HEK293 (cell line): ENCODE data around the gene CENPA.
"Not testable (repeated sequence)": the region's sequence is repeated elsewhere in the genome, so short reads cannot be mapped to it uniquely, and the experiment has no call there.

Source experiments
- CTCF ChIA-PET: fragments of 350-600 bp; formaldehyde crosslinking; extraction: SDS; loops from one replicate; lab custom pipeline; 2021; ENCODE audit warnings: antibody characterized with exemption; lab: Yijun Ruan, JAX
- POLR2A ChIA-PET: fragments of 300-600 bp; formaldehyde crosslinking; extraction: SDS; loops from one replicate; lab custom pipeline; 2020; ENCODE audit warnings: antibody characterized with exemption, inconsistent platforms; lab: Yijun Ruan, JAX
- H3K27ac ChIP-seq: fragments of 200-500 bp; sonication (Bioruptor generic); 2 replicates; pipeline ENCODE4 v1.5.1; 2014; ENCODE audit warnings: low read depth, low read length, control low read depth, inconsistent platforms; ENCODE audit errors: extremely low read depth
- H3K36me3 ChIP-seq, 2 experiments: fragments of 200-500 bp in 1 of 2; sonication (Bioruptor generic) in 1 of 2; 1 replicate in 1 of 2; 2 replicates in 1 of 2; pipeline ENCODE4 v1.5.1; 2014 to 2017; ENCODE audit warnings: inconsistent platforms in 2 of 2, low read length in 2 of 2; ENCODE audit not compliant: control insufficient read depth in 2 of 2, insufficient read depth in 1 of 2
- H3K4me1 ChIP-seq: fragments of 200-500 bp; sonication (Bioruptor generic); 2 replicates; pipeline ENCODE4 v1.5.1; 2014; ENCODE audit warnings: mild to moderate bottlenecking, low read length, inconsistent platforms; ENCODE audit not compliant: control insufficient read depth, insufficient read depth
- H3K4me3 ChIP-seq: 2 replicates; pipeline ENCODE4 v1.5.1; 2011; ENCODE audit warnings: low read depth, mild to moderate bottlenecking, control low read depth, low read length, moderate library complexity
- H3K9me3 ChIP-seq: fragments of 200-500 bp; sonication (Bioruptor generic); 2 replicates; pipeline ENCODE4 v1.5.1; 2014; ENCODE audit warnings: low read depth, low read length, inconsistent platforms; ENCODE audit not compliant: control insufficient read depth, insufficient read depth
- FEZF1 ChIP-seq: fragments of 450-650 bp; formaldehyde crosslinking; IDR thresholded peaks from 2 replicates; pipeline ENCODE4 v1.5.1; 2016; ENCODE audit warnings: missing biosample characterization, missing genetic modification characterization
- HOXC10 ChIP-seq: sonication (generic); formaldehyde crosslinking; IDR thresholded peaks from 2 replicates; pipeline ENCODE4 v1.8.1; 2023; ENCODE audit warnings: mild to moderate bottlenecking, missing genetic modification reagents
- PRDM1 ChIP-seq: fragments of 450-650 bp; formaldehyde crosslinking; IDR thresholded peaks from 2 replicates; pipeline ENCODE4; 2016; ENCODE audit warnings: missing biosample characterization, missing genetic modification characterization
- ZBTB44 ChIP-seq: fragments of 450-650 bp; IDR thresholded peaks from 2 replicates; pipeline ENCODE4 v1.5.1; 2018; ENCODE audit warnings: missing biosample characterization, mild to moderate bottlenecking, missing genetic modification characterization
- ZNF23 ChIP-seq: fragments of 450-650 bp; formaldehyde crosslinking; IDR thresholded peaks from 2 replicates; pipeline ENCODE4 v1.5.1; 2016; ENCODE audit warnings: missing biosample characterization, missing genetic modification characterization, borderline replicate concordance
- ZNF274 ChIP-seq, 2 experiments: fragments of 200-500 bp in 1 of 2; fragments of 450-650 bp in 1 of 2; sonication (Bioruptor generic) in 1 of 2; formaldehyde crosslinking in 1 of 2; IDR thresholded peaks; 2 replicates each; pipeline versions ENCODE4 v1.5.1 to v1.6.1; 2014 to 2016; ENCODE audit warnings: borderline replicate concordance in 1 of 2, inconsistent platforms in 1 of 2, low read length in 1 of 2, missing biosample characterization in 1 of 2, missing genetic modification characterization in 1 of 2
- ZNF292 ChIP-seq: fragments of 450-650 bp; formaldehyde crosslinking; IDR thresholded peaks from 2 replicates; pipeline ENCODE4 v1.5.1; 2016; ENCODE audit warnings: low read depth, missing biosample characterization, missing genetic modification characterization, borderline replicate concordance
- ZNF302 ChIP-seq: fragments of 450-650 bp; formaldehyde crosslinking; IDR thresholded peaks from 2 replicates; pipeline ENCODE4 v1.5.1; 2016; ENCODE audit warnings: missing biosample characterization, missing genetic modification characterization, low read depth
- ZNF610 ChIP-seq: fragments of 450-650 bp; formaldehyde crosslinking; IDR thresholded peaks from 2 replicates; pipeline ENCODE4 v1.5.1; 2016; ENCODE audit warnings: missing biosample characterization, missing genetic modification characterization, borderline replicate concordance
- TF ChIP-seq, protein P1 (sequence below): fragments of 450-650 bp; formaldehyde crosslinking; IDR thresholded peaks from 2 replicates; pipeline ENCODE4 v1.5.1; 2017; ENCODE audit warnings: missing biosample characterization, mild to moderate bottlenecking, missing genetic modification characterization, moderate library complexity
- TF ChIP-seq, protein P2 (sequence below): fragments of 450-650 bp; formaldehyde crosslinking; IDR thresholded peaks from 2 replicates; pipeline ENCODE4 v1.5.1; 2017; ENCODE audit warnings: missing biosample characterization, missing genetic modification characterization
- TF ChIP-seq, protein P3 (sequence below): fragments of 450-650 bp; formaldehyde crosslinking; conservative IDR thresholded peaks from 2 replicates; pipeline ENCODE4 v1.5.1; 2016; ENCODE audit warnings: low read depth, missing biosample characterization, missing genetic modification characterization

CENPA gene

DNA sequence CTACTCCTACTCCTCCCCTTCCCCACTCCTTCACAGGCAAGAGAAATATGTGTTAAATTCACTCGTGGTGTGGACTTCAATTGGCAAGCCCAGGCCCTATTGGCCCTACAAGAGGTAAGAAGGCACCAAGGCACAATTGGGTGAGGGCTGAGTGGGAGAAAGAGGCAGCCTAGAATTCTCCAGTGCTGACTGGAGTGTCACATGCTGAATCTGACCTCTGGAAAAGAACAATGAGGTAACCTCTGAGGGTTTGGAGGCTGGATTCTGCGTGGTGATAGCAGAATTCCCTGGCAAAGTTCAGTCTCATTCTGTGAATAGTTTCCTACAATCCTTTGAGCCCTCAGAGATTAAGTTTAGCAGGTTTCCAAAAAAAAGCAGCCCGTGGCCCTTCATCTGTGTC is 6.9 kb downstream of the CENPA start:
- Histone ChIP-seq H3K9me3 (no peaks in the 10 kb centered on the region), H3K4me1 (no peaks in the 10 kb centered on the region)
- CTCF ChIA-PET: no interaction called here
- no peak for TF ChIP-seq ZNF23 (tag by site-specific recombination)
- no peak for TF ChIP-seq ZNF292
- no peak for TF ChIP-seq FEZF1 (tag by site-specific recombination)
- TF ChIP-seq, protein P1, sequence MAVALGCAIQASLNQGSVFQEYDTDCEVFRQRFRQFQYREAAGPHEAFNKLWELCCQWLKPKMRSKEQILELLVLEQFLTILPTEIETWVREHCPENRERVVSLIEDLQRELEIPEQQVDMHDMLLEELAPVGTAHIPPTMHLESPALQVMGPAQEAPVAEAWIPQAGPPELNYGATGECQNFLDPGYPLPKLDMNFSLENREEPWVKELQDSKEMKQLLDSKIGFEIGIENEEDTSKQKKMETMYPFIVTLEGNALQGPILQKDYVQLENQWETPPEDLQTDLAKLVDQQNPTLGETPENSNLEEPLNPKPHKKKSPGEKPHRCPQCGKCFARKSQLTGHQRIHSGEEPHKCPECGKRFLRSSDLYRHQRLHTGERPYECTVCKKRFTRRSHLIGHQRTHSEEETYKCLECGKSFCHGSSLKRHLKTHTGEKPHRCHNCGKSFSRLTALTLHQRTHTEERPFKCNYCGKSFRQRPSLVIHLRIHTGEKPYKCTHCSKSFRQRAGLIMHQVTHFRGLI (tag by site-specific recombination): no peak
- no peak for TF ChIP-seq ZNF274 (IDR thresholded peaks at IDR 0.05; ENCODE audit: low read length)
- TF ChIP-seq ZNF274 (tag by site-specific recombination; IDR thresholded peaks at IDR 0.05; ENCODE audit: borderline replicate concordance): no peak
- no peak for TF ChIP-seq HOXC10
- no peak for TF ChIP-seq ZNF610
- TF ChIP-seq, protein P2, sequence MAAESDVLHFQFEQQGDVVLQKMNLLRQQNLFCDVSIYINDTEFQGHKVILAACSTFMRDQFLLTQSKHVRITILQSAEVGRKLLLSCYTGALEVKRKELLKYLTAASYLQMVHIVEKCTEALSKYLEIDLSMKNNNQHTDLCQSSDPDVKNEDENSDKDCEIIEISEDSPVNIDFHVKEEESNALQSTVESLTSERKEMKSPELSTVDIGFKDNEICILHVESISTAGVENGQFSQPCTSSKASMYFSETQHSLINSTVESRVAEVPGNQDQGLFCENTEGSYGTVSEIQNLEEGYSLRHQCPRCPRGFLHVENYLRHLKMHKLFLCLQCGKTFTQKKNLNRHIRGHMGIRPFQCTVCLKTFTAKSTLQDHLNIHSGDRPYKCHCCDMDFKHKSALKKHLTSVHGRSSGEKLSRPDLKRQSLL (tag by site-specific recombination): no peak
- TF ChIP-seq, all 188 proteins: peak for 0
- POLR2A ChIA-PET: no interaction called here
- H3K27ac ChIP-seq: no peak overlapping the region
- H3K4me3 ChIP-seq: no peak overlapping the region
- H3K36me3 ChIP-seq: peaks cover 54 to 73% of the 10 kb centered on the region in 2 experiments

DNA sequence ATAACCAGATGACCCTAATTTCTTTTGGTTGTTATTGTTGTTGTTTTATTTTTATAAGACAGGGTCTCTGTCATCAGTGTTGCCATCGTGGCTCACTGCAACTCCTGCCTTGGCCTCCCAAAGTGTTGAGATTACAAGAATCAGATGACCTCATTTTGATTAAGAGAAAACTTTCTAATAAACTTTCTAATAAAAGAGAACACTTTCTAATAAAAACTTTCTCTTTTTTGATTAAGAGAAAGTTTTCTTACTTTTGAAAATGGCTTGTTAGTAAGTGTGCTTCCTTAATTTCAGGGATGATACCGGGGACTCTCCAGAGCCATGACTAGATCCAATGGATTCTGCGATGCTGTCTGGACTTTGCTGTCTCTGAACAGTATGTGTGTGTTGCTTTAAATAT is 7.7 kb downstream of the CENPA start:
- Histone ChIP-seq H3K36me3 (peaks cover 54 to 69% of the 10 kb centered on the region in 2 experiments), H3K9me3 (no peaks in the 10 kb centered on the region), H3K4me3 (no peak overlapping the region)
- POLR2A ChIA-PET: no interaction called here
- TF ChIP-seq, protein P3, sequence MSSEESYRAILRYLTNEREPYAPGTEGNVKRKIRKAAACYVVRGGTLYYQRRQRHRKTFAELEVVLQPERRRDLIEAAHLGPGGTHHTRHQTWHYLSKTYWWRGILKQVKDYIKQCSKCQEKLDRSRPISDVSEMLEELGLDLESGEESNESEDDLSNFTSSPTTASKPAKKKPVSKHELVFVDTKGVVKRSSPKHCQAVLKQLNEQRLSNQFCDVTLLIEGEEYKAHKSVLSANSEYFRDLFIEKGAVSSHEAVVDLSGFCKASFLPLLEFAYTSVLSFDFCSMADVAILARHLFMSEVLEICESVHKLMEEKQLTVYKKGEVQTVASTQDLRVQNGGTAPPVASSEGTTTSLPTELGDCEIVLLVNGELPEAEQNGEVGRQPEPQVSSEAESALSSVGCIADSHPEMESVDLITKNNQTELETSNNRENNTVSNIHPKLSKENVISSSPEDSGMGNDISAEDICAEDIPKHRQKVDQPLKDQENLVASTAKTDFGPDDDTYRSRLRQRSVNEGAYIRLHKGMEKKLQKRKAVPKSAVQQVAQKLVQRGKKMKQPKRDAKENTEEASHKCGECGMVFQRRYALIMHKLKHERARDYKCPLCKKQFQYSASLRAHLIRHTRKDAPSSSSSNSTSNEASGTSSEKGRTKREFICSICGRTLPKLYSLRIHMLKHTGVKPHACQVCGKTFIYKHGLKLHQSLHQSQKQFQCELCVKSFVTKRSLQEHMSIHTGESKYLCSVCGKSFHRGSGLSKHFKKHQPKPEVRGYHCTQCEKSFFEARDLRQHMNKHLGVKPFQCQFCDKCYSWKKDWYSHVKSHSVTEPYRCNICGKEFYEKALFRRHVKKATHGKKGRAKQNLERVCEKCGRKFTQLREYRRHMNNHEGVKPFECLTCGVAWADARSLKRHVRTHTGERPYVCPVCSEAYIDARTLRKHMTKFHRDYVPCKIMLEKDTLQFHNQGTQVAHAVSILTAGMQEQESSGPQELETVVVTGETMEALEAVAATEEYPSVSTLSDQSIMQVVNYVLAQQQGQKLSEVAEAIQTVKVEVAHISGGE (tag by site-specific recombination): no peak
- peak; percentile 93 for TF ChIP-seq PRDM1 (tag by site-specific recombination)
- TF ChIP-seq, all 188 proteins: peak for 1
- H3K4me1 ChIP-seq: no peaks in the 10 kb centered on the region
- no peak overlapping the region for H3K27ac ChIP-seq
- CTCF ChIA-PET: no interaction called here

DNA sequence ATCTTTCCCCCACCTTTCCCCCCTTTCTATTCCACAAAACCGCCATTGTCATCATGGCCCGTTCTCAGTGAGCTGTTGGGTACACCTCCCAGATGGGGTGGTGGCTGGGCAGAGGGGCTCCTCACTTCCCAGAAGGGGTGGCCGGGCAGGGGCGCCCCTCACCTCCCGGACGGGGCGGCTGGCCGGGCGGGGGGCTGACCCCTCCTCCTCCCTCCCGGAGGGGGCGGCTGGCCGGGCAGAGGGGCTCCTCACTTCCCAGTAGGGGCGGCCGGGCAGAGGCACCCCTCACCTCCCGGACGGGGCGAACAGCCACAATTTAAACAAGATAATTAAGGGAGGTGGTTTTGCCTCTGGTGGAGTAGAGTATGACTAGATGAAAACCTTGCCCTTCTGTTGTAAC is 9.3 kb downstream of the CENPA start:
- H3K27ac ChIP-seq, CTCF ChIA-PET, POLR2A ChIA-PET, H3K4me1 ChIP-seq, H3K9me3 ChIP-seq, H3K4me3 ChIP-seq: not testable (repeated sequence)
- H3K36me3 ChIP-seq: peaks cover 50 to 60% of the 10 kb centered on the region in 2 experiments

GRCh38 chr2:26801328-26801727 is 15.5 kb downstream of the CENPA start:
- Histone ChIP-seq H3K36me3 (peaks cover 16 to 29% of the 10 kb centered on the region in 2 experiments), H3K27ac (no peak overlapping the region), H3K9me3 (no peaks in the 10 kb centered on the region), H3K4me3 (no peak overlapping the region), H3K4me1 (no peaks in the 10 kb centered on the region)
- TF ChIP-seq ZBTB44 (0 out of 2 replicates have a peak, but pooled peaks have one; percentile 23), ZNF302 (tag by site-specific recombination) (no peak)
- ChIA-PET POLR2A (no interaction called here), CTCF (no interaction called here)
